A673 (cell line): Measurements from ENCODE around the gene TMEM35B. TPM values are rescaled to one million over a fixed set of nuclear protein-coding genes. Genes with fewer than 3 reads are reported as not detected.

Experiments used
- Bru-seq: library from RNA; stranded (reverse); fragments of 400-500 nt; gene quantifications from one replicate; lab custom pipeline; 2021; lab: Mats Ljungman, UMichigan
- BruChase-seq, 2 experiments: library from RNA; stranded (reverse); fragments of 400-500 nt; gene quantifications; one replicate each; lab custom pipeline; 2021; lab: Mats Ljungman, UMichigan
- BruUV-seq: library from RNA; stranded (reverse); fragments of 400-500 nt; replicated peaks from 2 replicates; lab custom pipeline; 2021; lab: Mats Ljungman, UMichigan
- CTCF ChIA-PET: fragments of 300-600 bp; sonication (Branson Sonifier 250); formaldehyde crosslinking; loops from one replicate; lab custom pipeline; 2022; ENCODE audit warnings: antibody characterized with exemption; lab: Charles Lee
- POLR2A ChIA-PET: fragments of 300-600 bp; sonication (Branson Sonifier 250); formaldehyde crosslinking; loops from one replicate; lab custom pipeline; 2022; ENCODE audit warnings: antibody characterized with exemption; ENCODE audit not compliant: low non-redundant PET; lab: Charles Lee
- DNase-seq: peaks from one replicate; pipeline ENCODE4 v3.0.0-alpha.2; 2015; ENCODE audit warnings: low spot score
- H3K27ac ChIP-seq: fragments of 200-600 bp; sonication (generic); 2 replicates; pipeline ENCODE4 v1.5.1; 2016; ENCODE audit warnings: mixed run types, low read depth, mild to moderate bottlenecking, mixed read lengths, antibody characterized with exemption, low read length; ENCODE audit not compliant: poor library complexity, severe bottlenecking
- H3K27me3 ChIP-seq: fragments of 200-600 bp; sonication (generic); replicated peaks from 2 replicates; pipeline ENCODE4 v1.6.1; 2017; ENCODE audit warnings: mixed run types, low read depth, mild to moderate bottlenecking, mixed read lengths, antibody characterized with exemption, low read length; ENCODE audit not compliant: insufficient read depth, poor library complexity
- H3K36me3 ChIP-seq: fragments of 200-600 bp; sonication (generic); 2 replicates; pipeline ENCODE4 v1.6.1; 2016; ENCODE audit warnings: mixed run types, mild to moderate bottlenecking, mixed read lengths, antibody characterized with exemption, low read length; ENCODE audit not compliant: insufficient read depth, poor library complexity, severe bottlenecking
- H3K4me1 ChIP-seq: fragments of 200-600 bp; sonication (generic); 2 replicates; pipeline ENCODE4 v1.6.1; 2017; ENCODE audit warnings: mixed run types, mild to moderate bottlenecking, mixed read lengths, antibody characterized with exemption, low read length; ENCODE audit not compliant: insufficient read depth, poor library complexity, severe bottlenecking
- H3K4me3 ChIP-seq: fragments of 200-600 bp; sonication (generic); 2 replicates; pipeline ENCODE4 v1.5.1; 2016; ENCODE audit warnings: low read depth, mixed run types, mild to moderate bottlenecking, mixed read lengths, low read length; ENCODE audit not compliant: poor library complexity, severe bottlenecking
- H3K9me3 ChIP-seq: fragments of 200-600 bp; sonication (generic); 2 replicates; pipeline ENCODE4 v1.6.1; 2016; ENCODE audit warnings: mixed run types, low read depth, mild to moderate bottlenecking, mixed read lengths, antibody characterized with exemption, low read length; ENCODE audit not compliant: poor library complexity, severe bottlenecking
- CTCF ChIP-seq: fragments of 300-800, 200-600 bp; sonication (generic); conservative IDR thresholded peaks from 2 replicates; pipeline ENCODE4 v1.5.1; 2017; ENCODE audit warnings: low read depth, mild to moderate bottlenecking, antibody characterized with exemption, low read length, moderate library complexity, mixed read lengths
- EZH2 ChIP-seq: fragments of 200-600 bp; sonication (generic); IDR thresholded peaks from 2 replicates; pipeline ENCODE4 v1.6.1; 2017; ENCODE audit warnings: borderline replicate concordance, low read depth, mild to moderate bottlenecking, mixed read lengths, antibody characterized with exemption, low read length; ENCODE audit not compliant: poor library complexity, severe bottlenecking
- intact Hi-C: fragments of 100-400 bp; cut with micrococcal nuclease; formaldehyde crosslinking; loops from one replicate; pipeline ENCODE4 v1.10.0; 2022; ENCODE audit not compliant: unreplicated experiment
- long read RNA-seq: library from polyadenylated mRNA; stranded (forward); transcript quantifications from one replicate; pipeline ENCODE4 v2.0.0, GENCODE V29; 2022
- total RNA-seq: library from RNA; stranded (reverse); gene quantifications from 2 replicates; pipeline ENCODE4 v1.2.3, GENCODE V29; 2021

Gene TMEM35B
- total RNA-seq (10.6 and 11.3 TPM in 2 replicates), Bru-seq, nascent RNA (percentile 41 among the genes with signal in this experiment), BruChase-seq, experiment 1, labeled RNA remaining after a 2-hour chase (percentile 42 among the genes with signal in this experiment), BruChase-seq, experiment 2, labeled RNA remaining after a 6-hour chase (percentile 51 among the genes with signal in this experiment)
- long read RNA-seq, transcript TMEM35B-201 (3 exons, 922 nt), result major isoform, 25 of 25 reads
- long read RNA-seq, partial matches to known transcripts, result 0 of 25 reads
- long read RNA-seq, other reads (novel, unspliced or antisense), result 0 of 25 reads

- Histone ChIP-seq H3K27ac (peak within 1 kb of the TSS; percentile 92), H3K4me3 (peak within 1 kb of the TSS; percentile 79), H3K27me3 (no peaks in the 10 kb centered on the region), H3K36me3 (no peaks in the 10 kb centered on the region), H3K9me3 (no peaks in the 10 kb centered on the region), H3K4me1 (peaks cover 13% of the 10 kb centered on the region)
- intact Hi-C loops, result loop anchor here (5.0 kb wide), 1 partner anchor 47 kb away; the partner anchor contains the start of gene ZMYM6
- no TSS peak for BruUV-seq
- peak; percentile 82 for DNase-seq
- CTCF ChIA-PET, result interaction anchor here (0.6 kb wide), 1 partner anchor 164 kb away, joined by 12 read pairs; no protein-coding TSS in a partner anchor
- no peak for TF ChIP-seq EZH2
- TF ChIP-seq CTCF, result no peak
- POLR2A ChIA-PET, result interaction anchor here (0.5 to 0.9 kb wide), 5 partner anchors 12 to 1996 kb away, joined by 3 to 7 read pairs (median 4); no protein-coding TSS in a partner anchor
These were observed at the start of gene TMEM35B for GRCh38 chr1:34984793-34985608. TMEM35B (minus strand) TSS chr1:34985347; CDS start chr1:34985305, 42 bp downstream.

- Histone ChIP-seq H3K9me3 (peaks cover 14% of the 10 kb centered on the region), H3K4me1 (peaks cover 6% of the 10 kb centered on the region), H3K27me3 (no peaks in the 10 kb centered on the region), H3K27ac (no peak overlapping the region), H3K4me3 (no peak overlapping the region), H3K36me3 (no peaks in the 10 kb centered on the region)
- POLR2A ChIA-PET, result no interaction called here
- CTCF ChIA-PET, result no interaction called here
- no peak for TF ChIP-seq EZH2
- TF ChIP-seq CTCF, result no peak
- DNase-seq, result no peak
- intact Hi-C loops, result loop anchor here (5.0 kb wide), 1 partner anchor 46 kb away; the partner anchor contains the start of gene TMEM35B
- BruUV-seq, result no TSS peak
These were observed 48.2 kb upstream of the TMEM35B start for GRCh38 chr1:35033346-35033745.

GRCh38 chr1:35032384-35032739, 47.2 kb upstream of the TMEM35B start:
- TSS peak; percentile 61 for BruUV-seq
- no peak for TF ChIP-seq CTCF
- no peak for TF ChIP-seq EZH2
- intact Hi-C loops, result loop anchor here (5.0 kb wide), 1 partner anchor 45 kb away; the partner anchor contains the start of gene TMEM35B
- Histone ChIP-seq H3K9me3 (peaks cover 14% of the 10 kb centered on the region), H3K27ac (no peak overlapping the region), H3K27me3 (no peaks in the 10 kb centered on the region), H3K4me1 (peaks cover 6% of the 10 kb centered on the region), H3K4me3 (peak overlapping the region; percentile 69), H3K36me3 (no peaks in the 10 kb centered on the region)
- ChIA-PET CTCF (no interaction called here), POLR2A (interaction anchor here (0.6 kb wide), 1 partner anchor 12 kb away, joined by 6 read pairs; no protein-coding TSS in a partner anchor)
- no peak for DNase-seq
